GM12873 (cell line): ENCODE measurements around the gene GFER.

Source experiments
- CTCF ChIP-seq: IDR thresholded peaks from 2 replicates; pipeline ENCODE4 v1.5.1; 2012; ENCODE audit warnings: low read depth, mild to moderate bottlenecking, moderate library complexity, low read length, control low read depth; ENCODE audit not compliant: insufficient read depth; ENCODE audit errors: missing control alignments

The GFER gene

DNA sequence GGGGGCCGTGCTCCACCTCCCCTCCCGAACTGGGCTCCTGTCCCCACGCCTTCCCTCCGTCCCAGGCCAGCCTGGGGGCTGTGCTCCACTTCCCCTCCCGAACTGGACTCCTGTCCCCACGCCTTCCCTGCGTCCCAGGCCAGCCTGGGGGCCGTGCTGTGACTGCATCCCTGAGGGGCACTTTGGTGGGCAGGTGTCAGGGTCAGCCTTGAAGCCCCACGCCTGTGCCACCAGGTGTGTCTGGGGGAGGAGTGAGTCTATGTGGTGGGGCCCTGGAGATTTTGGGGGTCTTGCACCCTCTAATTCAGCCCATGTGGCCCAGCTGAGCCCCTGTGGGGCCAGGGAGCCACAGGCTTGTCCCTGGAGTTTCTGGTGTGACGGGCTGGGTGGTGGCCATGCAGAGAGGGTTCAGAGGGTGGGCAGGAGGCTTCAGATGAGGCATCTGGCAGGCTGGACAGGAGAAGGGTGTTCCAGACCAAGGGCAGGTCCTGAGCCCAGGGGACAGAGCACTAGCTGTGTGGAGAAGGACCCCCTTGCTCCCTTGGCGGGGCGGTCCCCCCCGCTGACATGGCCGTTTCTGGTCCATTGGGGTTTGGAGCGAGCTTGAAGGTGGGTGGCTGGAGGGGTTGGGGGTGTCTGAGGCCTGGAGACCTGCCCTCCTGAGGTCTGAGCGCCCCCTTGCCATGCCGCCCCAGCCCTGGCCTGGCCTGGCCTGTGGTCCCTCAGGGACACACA, 50.9 kb downstream of the GFER start:
- TF ChIP-seq CTCF: no peak

DNA sequence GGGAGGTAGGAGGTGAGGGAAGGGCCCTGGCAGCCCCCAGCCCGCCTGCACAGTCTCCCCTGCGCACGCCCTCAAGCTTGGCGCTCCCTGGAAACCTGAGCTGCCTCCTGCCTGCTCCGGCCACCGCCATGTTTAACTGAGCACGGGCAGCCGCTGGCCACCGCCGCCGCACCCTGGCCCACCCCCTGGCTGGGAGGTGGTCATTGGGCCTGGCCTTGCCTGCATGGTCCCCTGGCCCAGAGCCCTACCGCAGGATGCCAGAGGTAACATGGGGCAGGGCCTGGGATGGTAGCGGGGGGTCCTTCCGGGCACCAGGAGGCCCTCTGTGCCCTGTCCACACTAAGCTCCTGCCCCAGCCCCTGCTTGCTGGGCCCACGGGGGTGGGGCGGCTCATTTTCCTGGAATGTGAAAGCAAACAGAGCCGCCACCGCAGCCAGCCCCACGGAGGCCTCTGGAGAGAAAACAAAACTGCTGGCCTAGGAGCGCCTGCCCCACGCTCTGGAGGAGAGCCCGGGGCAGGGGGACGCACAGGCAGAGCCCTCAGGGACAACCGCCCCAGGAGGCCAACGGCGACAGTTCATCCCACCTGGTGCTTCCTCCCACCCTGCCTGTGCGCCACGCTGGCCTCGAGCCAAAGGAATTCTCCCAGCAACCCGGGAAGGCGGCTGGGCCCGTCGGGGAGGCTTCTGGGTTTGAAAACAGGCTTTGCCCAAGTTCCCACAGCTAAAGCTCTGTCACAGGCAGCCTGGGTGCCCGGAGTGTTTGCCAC, 51.6 kb downstream of the GFER start:
- no peak for TF ChIP-seq CTCF

DNA sequence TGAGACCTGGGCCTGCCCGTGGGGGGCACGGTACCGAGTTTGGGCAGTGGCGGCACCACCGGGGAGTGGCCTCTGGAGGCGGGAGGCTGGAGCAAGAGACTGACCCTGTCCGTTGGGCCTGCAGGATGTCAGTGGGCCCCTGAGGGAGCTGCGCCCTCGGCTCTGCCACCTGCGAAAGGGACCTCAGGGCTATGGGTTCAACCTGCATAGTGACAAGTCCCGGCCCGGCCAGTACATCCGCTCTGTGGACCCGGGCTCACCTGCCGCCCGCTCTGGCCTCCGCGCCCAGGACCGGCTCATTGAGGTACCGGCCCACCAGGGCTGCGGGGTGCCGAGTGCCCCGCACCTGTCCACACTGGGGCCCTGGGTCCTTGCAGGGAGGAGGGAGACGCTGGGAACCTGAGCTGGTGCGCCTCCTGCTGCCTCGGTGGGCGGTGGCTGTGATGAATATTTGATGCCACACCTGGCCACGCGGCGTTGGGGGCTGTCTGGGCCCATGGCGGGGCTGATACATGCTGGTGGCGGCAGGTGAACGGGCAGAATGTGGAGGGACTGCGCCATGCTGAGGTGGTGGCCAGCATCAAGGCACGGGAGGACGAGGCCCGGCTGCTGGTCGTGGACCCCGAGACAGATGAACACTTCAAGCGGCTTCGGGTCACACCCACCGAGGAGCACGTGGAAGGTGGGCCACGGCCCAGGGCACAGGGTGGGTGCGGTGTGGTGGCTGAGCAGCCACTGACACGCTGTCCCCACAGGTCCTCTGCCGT, 52.4 kb downstream of the GFER start:
- TF ChIP-seq CTCF: no peak

- TF ChIP-seq CTCF: no peak
These were observed 53.1 kb downstream of the GFER start for GRCh38 chr16:2037115-2037514.
